HG03521 (cell line): ENCODE measurements around the gene CCS.
"Not testable (repeated sequence)": the region's sequence is repeated elsewhere in the genome, so short reads cannot be mapped to it uniquely, and the experiment has no call there.

Experiments used
- ATAC-seq: cut with Tn5 transposase; IDR thresholded peaks from one replicate; pipeline ENCODE4 v1.9.1; 2021; ENCODE audit warnings: mild to moderate bottlenecking, moderate library complexity; ENCODE audit not compliant: unreplicated experiment

The CCS gene, protein sequence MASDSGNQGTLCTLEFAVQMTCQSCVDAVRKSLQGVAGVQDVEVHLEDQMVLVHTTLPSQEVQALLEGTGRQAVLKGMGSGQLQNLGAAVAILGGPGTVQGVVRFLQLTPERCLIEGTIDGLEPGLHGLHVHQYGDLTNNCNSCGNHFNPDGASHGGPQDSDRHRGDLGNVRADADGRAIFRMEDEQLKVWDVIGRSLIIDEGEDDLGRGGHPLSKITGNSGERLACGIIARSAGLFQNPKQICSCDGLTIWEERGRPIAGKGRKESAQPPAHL

GRCh38 chr11:66592457-66593302 is at the start of gene CCS, which contains the start of gene CCDC87:
TSS of gene CCS (plus strand) at chr11:66593185. CDS start at chr11:66593262, 77 bp downstream.
TSS of gene CCDC87 (minus strand) at chr11:66593063. CDS start at chr11:66593015, 48 bp downstream.
- peak; percentile 89 for ATAC-seq

DNA sequence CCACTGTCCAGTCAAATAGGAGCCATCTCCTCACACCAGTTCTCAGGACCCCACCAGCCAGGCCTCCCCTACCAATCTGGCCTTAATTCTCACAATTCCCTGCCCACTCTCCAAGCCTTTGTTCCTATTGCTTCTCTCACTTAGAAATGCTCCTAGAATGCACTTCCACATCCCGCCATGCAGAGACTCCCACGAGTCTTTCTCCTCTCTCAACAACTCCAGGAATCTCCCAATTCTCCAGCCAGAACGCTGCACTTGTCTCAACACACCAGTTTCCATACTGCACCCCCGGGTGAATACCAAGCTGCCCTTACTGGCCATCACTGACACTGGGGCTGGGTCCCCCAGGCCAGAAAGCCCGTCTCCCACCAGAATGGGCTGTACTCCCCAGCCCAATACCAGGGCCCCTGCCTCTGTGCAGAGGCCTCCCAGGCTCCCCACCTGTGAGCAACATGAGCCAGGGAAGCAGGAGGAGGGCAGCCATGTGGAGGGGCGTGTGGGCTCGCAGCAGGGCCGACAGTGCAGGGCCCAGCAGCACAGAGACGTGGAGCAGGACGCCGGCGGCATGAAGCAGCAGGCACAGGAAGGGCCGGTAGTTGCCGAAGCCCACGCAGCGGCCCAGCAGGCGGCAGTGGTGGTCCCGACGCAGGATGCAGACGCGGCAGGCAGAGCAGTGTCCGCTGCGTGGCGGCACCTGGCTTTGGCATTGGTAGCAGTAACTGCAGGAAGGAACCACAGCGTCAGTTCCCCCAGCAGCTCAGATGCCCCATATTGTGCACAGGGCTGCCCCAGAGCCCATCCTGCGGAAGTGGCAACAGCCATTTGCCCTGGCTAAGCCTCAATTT is 49.5 kb upstream of the CCS start:
- no peak for ATAC-seq

DNA sequence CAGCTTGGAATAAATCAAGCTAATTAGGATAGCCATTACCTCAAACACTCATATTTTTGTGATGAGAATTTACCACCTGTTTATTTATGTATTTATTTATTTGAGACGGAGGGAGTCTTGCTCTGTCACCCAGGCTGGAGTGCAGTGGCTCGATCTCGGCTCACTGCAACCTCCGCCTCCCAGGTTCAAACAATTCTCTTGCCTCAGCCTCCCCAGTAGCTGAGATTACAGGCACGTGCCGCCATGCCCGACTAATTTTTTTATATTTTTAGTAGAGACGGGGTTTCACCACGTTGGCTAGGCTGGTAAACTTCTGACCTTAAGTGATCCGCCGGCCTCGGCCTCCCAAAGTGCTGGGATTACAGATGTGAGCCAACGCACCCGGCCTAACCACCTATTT is 48.0 kb upstream of the CCS start:
- not testable (repeated sequence) for ATAC-seq

DNA sequence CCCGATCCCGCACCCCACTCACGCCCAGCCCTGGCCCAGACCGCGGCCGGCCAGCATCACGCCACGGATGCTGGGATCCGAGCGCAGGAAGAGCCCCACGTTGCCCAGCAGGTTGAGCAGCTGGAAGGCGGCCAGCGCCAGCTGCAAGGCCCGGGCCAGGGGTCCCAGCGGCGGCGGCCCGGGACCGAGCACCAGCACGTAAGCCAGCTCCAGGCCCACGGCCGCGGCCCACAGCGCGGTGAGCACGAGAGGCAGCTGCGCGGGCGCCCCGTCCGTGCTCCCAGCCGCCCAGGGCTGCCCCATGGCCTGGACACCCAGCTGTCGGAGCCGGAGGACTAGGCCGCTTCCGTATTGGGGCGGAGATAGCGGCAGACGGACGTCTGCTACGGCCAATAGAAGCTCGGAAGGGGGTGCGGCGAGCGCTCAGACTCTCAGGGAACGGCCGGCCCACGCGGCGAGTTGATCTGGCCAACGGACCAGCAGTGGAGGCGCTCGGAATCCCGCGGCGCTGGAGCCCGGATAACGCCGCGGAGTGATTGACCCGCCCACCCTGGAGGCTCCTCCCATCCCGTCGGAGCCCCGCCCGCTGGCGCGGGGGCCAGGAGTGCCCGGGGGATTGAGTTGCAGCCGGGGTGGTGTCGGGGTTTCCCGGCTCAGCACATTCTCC is 47.2 kb upstream of the CCS start, which contains the start of gene ZDHHC24:
Gene ZDHHC24, minus strand, starts transcription at position 348 of the 667 bp plus-strand sequence. Its CDS starts 45 bp downstream, at position 303.
- peak; percentile 74 for ATAC-seq

DNA sequence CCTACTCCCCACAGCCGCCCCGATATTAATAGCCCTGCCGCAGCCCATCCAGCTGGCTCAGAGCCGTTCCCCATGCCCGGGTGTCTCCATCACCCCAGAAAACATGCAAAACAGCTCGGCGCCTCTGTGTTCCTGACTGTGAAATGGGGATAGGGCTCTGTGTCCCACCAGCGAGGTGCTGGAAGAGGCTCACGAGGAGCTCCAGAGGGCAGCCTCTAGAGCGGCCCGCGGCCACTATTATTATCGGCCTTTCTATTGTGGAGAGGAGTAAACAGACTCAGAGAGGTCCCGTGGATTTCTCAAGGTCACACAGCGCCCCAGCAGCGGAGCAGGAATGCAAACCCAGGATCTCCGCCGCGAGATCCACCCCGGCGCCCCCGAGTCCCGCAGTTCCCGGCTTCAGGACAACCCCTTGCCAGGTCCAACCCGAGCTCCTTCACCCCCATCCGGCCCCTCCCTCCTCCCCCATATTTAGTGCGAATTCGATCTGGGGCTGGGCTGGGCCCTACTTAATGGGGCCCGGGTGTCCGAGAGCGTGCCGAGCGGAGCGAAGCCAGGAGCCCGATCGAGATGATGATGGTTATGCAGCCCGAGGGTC is 46.5 kb upstream of the CCS start, which contains the start of gene ACTN3:
Gene ACTN3, plus strand, starts transcription at position 536 of the 598 bp plus-strand sequence. Its CDS starts 35 bp downstream, at position 571.
- ATAC-seq: no peak

- ATAC-seq: no peak
Measured at GRCh38 chr11:66546966-66547661, 45.9 kb upstream of the CCS start.

DNA sequence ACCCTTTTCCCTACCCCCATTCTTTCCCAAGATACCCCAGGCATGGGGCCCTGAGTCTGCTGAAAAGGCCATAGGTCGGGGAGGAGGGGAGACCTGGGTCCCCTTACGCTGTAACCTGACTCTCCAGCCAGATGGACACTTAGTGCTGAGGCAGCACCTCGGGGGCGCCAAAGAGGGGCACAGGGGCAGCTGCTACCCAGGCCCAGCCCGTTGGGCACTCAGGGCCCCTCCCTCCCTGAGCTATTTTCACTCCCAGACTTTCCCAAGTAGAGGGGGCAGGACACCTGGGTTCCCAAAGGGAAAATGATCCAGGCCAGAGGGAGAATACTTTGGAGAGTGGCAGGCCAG is 45.3 kb upstream of the CCS start:
- ATAC-seq: no peak

DNA sequence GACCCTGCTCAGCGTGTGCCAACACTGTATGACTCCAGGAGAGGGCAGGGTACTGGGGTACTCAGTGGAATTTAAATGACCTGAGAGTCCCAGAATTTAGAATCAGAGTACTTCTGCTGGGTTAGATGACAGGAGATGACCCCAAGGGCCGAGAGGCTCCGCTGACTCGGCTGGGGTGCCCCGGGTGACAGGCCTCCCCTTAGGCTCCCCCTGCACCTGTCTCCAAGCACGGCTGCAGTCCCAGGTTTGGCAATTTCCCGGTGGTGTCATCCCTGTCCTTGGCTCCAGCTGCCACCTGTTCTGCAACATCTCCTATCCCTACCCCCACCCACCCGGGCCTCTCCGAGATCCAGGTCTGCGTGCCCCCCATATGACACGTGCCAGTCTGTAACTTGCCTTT is 44.9 kb upstream of the CCS start:
- ATAC-seq: no peak

- no peak for ATAC-seq
Measured at GRCh38 chr11:66548774-66549630, 44.0 kb upstream of the CCS start.

DNA sequence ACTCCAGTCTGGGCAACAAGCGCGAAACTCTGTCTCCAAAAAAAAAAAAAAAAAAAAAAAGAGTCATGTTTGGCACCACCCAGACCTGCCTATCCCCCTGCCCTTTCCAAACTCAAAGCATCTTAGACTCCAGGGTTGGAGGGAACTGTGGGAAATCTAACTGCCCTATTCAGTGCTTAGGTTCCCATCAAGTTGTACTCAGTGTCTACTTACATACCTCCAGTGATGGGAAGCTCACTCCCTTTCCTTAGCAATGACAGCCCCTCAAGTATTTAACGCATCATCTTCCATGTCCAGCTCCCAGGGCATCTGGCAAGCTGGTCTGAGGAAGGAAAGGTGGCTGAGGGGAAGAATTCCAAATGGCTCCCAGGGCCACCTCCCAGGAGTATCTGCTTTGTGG is 43.3 kb upstream of the CCS start:
- no peak for ATAC-seq

- ATAC-seq: no peak
Measured at GRCh38 chr11:66550887-66551286, 42.1 kb upstream of the CCS start.

GRCh38 chr11:66554602-66555001 is 38.4 kb upstream of the CCS start:
- no peak for ATAC-seq

GRCh38 chr11:66555416-66555815 is 37.6 kb upstream of the CCS start:
- no peak for ATAC-seq

- no peak for ATAC-seq
Measured at GRCh38 chr11:66556086-66556485, 36.9 kb upstream of the CCS start.

- ATAC-seq: no peak
Measured at GRCh38 chr11:66557733-66558326, 35.2 kb upstream of the CCS start.

DNA sequence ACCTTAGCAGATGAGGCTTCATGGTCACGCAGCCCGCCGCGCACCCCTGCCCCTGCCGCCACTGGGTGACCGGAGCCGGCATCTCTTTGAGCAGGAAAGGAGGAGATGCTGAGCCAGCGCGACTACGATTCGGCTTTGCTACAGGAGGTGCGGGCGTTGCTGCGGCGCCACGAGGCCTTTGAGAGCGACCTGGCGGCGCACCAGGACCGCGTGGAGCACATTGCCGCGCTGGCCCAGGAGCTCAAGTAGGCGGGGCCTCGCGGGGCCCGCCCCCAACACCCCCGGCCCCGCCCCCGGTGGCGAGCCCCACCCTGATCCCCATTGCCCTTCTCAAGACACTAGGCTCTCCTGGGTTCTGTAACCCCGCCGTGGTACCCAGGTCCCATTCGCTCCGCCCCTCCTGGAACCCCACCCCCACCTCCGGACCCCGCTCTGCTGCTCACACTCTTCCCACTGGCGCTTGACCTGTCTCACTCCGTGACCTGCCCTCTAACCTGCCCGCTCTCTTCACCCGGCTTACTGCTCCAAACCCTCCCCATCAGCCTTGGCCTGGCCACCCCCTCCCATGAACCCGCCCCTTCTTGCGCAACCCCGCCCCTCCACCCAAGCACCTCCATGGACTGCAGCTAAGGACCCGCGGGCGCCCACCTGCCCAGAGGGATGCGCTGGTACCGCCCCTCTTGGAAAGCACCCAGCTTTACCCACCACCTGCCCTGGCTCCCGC is 33.7 kb upstream of the CCS start:
- ATAC-seq: no peak

DNA sequence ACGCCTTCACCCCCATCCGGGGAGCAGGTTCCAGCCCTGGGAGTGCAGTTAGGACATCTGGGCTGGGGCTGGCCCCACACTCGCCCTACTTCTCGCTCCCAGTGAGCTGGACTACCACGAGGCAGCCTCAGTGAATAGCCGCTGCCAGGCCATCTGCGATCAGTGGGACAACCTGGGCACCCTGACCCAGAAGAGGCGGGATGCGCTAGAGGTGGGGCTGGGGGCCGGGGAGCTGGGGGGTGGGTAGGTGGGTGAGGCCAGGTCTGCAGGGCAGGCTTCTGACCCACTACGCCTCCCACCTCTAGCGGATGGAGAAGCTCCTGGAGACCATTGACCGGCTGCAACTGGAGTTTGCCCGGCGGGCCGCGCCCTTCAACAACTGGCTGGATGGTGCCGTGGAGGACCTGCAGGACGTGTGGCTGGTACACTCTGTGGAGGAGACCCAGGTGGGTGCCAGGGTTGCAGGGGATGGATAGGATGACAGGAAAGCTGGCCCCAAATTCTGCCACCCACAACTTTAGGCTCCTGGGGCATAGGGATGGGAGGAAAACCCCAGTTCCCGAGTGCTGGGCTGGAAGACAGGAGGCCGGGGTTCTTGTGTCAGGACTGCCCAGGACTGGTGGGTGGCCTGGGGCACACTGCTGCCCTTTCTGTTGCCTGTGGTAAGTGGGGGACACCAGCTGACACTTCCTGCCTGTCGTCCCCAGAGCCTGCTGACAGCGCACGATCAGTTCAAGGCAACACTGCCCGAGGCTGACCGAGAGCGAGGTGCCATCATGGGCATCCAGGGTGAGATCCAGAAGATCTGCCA is 32.9 kb upstream of the CCS start:
- no peak for ATAC-seq
